ENCODE measurements around the gene EGLN2. TPM values are rescaled to one million over a fixed set of nuclear protein-coding genes. Genes with fewer than 3 reads are reported as not detected.
"Not testable (repeated sequence)": the region's sequence is repeated elsewhere in the genome, so short reads cannot be mapped to it uniquely, and the experiment has no call there.

Gene EGLN2
- total RNA-seq, 2 donors from 2014 or later, result 41.7 to 61.3 TPM

- not testable (repeated sequence) for H3K36me3 ChIP-seq; H3K9me3 ChIP-seq; DNase-seq (ENCODE audit: low spot score)
Measured at GRCh38 chr19:40826699-40827385, 27.9 kb downstream of the EGLN2 start.

GRCh38 chr19:40827386-40828247, 28.6 kb downstream of the EGLN2 start:
- H3K9me3 ChIP-seq, result no peaks in the 10 kb centered on the region
- no peak overlapping the region for H3K4me3 ChIP-seq
- TF ChIP-seq, protein P1, sequence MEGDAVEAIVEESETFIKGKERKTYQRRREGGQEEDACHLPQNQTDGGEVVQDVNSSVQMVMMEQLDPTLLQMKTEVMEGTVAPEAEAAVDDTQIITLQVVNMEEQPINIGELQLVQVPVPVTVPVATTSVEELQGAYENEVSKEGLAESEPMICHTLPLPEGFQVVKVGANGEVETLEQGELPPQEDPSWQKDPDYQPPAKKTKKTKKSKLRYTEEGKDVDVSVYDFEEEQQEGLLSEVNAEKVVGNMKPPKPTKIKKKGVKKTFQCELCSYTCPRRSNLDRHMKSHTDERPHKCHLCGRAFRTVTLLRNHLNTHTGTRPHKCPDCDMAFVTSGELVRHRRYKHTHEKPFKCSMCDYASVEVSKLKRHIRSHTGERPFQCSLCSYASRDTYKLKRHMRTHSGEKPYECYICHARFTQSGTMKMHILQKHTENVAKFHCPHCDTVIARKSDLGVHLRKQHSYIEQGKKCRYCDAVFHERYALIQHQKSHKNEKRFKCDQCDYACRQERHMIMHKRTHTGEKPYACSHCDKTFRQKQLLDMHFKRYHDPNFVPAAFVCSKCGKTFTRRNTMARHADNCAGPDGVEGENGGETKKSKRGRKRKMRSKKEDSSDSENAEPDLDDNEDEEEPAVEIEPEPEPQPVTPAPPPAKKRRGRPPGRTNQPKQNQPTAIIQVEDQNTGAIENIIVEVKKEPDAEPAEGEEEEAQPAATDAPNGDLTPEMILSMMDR (IDR thresholded peaks at IDR 0.05), result no peak
- H3K36me3 ChIP-seq, result no peaks in the 10 kb centered on the region
- no peak for DNase-seq (ENCODE audit: low spot score)
- peaks cover 0 to 10% of the 10 kb centered on the region in 2 donors for H3K4me1 ChIP-seq
- H3K27me3 ChIP-seq, result no peaks in the 10 kb centered on the region
- no peak overlapping the region for H3K27ac ChIP-seq

More at GRCh38 chr19:40826699-40827385, 27.9 kb downstream of the EGLN2 start:
- H3K27ac ChIP-seq, H3K4me3 ChIP-seq, H3K27me3 ChIP-seq: not testable (repeated sequence)
- H3K4me1 ChIP-seq, result peaks cover 0 to 15% of the 10 kb centered on the region in 2 donors

DNA sequence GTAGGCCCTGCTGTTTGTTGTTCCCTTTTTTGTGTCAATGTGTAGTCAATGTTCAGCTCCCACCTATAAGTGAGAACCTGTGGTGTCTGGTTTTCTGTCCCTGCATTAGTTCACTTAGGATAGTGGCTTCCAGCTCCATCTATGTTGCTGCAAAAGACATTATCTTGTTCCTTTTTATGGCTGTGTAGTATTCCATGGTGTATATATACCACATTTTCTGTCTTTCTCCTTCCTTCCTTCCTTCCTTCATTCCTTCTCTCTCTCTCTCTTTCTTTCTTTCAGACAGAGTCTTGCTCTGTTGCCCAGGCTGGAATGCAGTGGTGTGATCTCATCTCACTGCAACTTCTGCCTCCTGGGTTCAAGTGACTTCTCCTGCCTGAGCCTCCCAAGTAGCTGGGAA, 30.2 kb downstream of the EGLN2 start:
- H3K27ac ChIP-seq, result no peak overlapping the region
- peaks cover 0 to 3% of the 10 kb centered on the region in 2 donors for H3K4me1 ChIP-seq
- no peaks in the 10 kb centered on the region for H3K27me3 ChIP-seq
- no peak for DNase-seq (ENCODE audit: low spot score)
- H3K9me3 ChIP-seq, result no peaks in the 10 kb centered on the region
- no peaks in the 10 kb centered on the region for H3K36me3 ChIP-seq
- TF ChIP-seq, protein P1 (IDR thresholded peaks at IDR 0.05), result no peak
- H3K4me3 ChIP-seq, result no peak overlapping the region

DNA sequence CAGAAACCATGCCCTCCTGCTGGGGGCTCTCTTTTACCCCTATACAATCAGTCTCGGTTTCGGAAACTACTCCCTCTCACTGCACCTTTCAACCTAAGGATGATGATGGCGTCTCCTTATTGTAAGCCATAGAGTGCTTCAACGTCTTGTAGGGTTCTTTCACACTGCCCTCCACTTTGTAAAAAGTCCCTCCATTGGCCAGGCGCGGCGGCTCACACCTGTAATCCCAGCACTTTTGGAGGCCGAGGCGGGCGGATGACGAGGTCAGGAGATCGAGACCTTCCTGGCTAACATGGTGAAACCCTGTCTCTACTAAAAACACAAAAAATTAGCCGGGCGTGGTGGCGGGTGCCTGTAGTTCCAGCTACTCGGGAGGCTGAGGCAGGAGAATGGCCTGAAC, 31.8 kb downstream of the EGLN2 start:
- not testable (repeated sequence) for DNase-seq (ENCODE audit: low spot score); H3K27me3 ChIP-seq; H3K36me3 ChIP-seq; H3K27ac ChIP-seq; H3K9me3 ChIP-seq; H3K4me1 ChIP-seq; H3K4me3 ChIP-seq

- Histone ChIP-seq H3K27ac (no peak overlapping the region), H3K27me3 (no peaks in the 10 kb centered on the region), H3K9me3 (no peaks in the 10 kb centered on the region), H3K4me3 (no peak overlapping the region), H3K36me3 (no peaks in the 10 kb centered on the region), H3K4me1 (peaks cover 0 to 3% of the 10 kb centered on the region in 2 donors)
- no peak for DNase-seq (ENCODE audit: low spot score)
- TF ChIP-seq, protein P1 (IDR thresholded peaks at IDR 0.05), result no peak
Measured at GRCh38 chr19:40831502-40832430, 32.8 kb downstream of the EGLN2 start.

- not testable (repeated sequence) for H3K9me3 ChIP-seq; H3K36me3 ChIP-seq; DNase-seq (ENCODE audit: low spot score); H3K4me3 ChIP-seq; H3K4me1 ChIP-seq; H3K27me3 ChIP-seq; H3K27ac ChIP-seq
Measured at GRCh38 chr19:40832431-40832790, 33.4 kb downstream of the EGLN2 start.

GRCh38 chr19:40833728-40834533, 34.9 kb downstream of the EGLN2 start:
- not testable (repeated sequence) for H3K4me3 ChIP-seq; H3K36me3 ChIP-seq; H3K27me3 ChIP-seq; H3K27ac ChIP-seq; DNase-seq (ENCODE audit: low spot score); H3K4me1 ChIP-seq; H3K9me3 ChIP-seq

Data from right atrium auricular region (tissue), 2 donors.